ENCODE data around the gene CCDC85C. TPM values are rescaled to one million over a fixed set of nuclear protein-coding genes. Genes with fewer than 3 reads are reported as not detected.

CCDC85C gene
- total and polyA plus RNA-seq, 4 donors, result 4.0 to 23.9 (median 9.6) TPM

GRCh38 chr14:99592394-99592793 is 11.6 kb downstream of the CCDC85C start:
- H3K36me3 ChIP-seq (ENCODE audit: control insufficient read depth in 4 of 4, insufficient read depth in 3 of 4, low read depth in 1 of 4, low read length in 3 of 4), result no peaks in the 10 kb centered on the region
- H3K4me1 ChIP-seq (ENCODE audit: control insufficient read depth in 4 of 4, insufficient read depth in 4 of 4, low read length in 3 of 4), result peaks cover 25 to 60% (median 43%) of the 10 kb centered on the region in 4 donors
- TF ChIP-seq RAD21 (IDR thresholded peaks at IDR 0.05) (no peak), RXRA (IDR thresholded peaks at IDR 0.05) (no peak), FOXA1 (IDR thresholded peaks at IDR 0.05) (no peak), HNF4G (IDR thresholded peaks at IDR 0.05) (no peak), YY1 (IDR thresholded peaks at IDR 0.05) (no peak), HNF4A (conservative IDR thresholded peaks at IDR 0.05) (no peak), GABPA (IDR thresholded peaks at IDR 0.05 in 1 of 2, conservative IDR thresholded peaks at IDR 0.05 in 1 of 2) (no peak), ATF3 (IDR thresholded peaks at IDR 0.05) (no peak), CTCF (IDR thresholded peaks at IDR 0.05; ENCODE audit: low read depth, low read length, missing input control) (no peak), TAF1 (conservative IDR thresholded peaks at IDR 0.05) (no peak), MAX (IDR thresholded peaks at IDR 0.05) (no peak), EGR1 (IDR thresholded peaks at IDR 0.05; ENCODE audit: low read depth in 2 of 2) (no peak)
- H3K9ac ChIP-seq (ENCODE audit: low read depth in 1 of 2, low read length in 2 of 2), result no peak overlapping the region
- H3K9me3 ChIP-seq (ENCODE audit: control insufficient read depth in 4 of 4, low read length in 3 of 4), result no peaks in the 10 kb centered on the region
- WGBS, result 85% methylated on average over 2 of the region's 2 CpGs
- DNase-seq (ENCODE audit: low spot score), result no peak
- H3K27me3 ChIP-seq (ENCODE audit: control insufficient read depth in 4 of 4, insufficient read depth in 4 of 4, low read length in 3 of 4), result no peaks in the 10 kb centered on the region
- no peak overlapping the region for H3K27ac ChIP-seq (ENCODE audit: low read depth in 1 of 2, low read length in 2 of 2)
- no peak overlapping the region for H3K4me3 ChIP-seq (ENCODE audit: low read depth in 1 of 3, low read length in 3 of 3)

- H3K36me3 ChIP-seq (ENCODE audit: control insufficient read depth in 4 of 4, insufficient read depth in 3 of 4, low read depth in 1 of 4, low read length in 3 of 4), result no peaks in the 10 kb centered on the region
- DNase-seq (ENCODE audit: low spot score), result no peak
- H3K4me1 ChIP-seq (ENCODE audit: control insufficient read depth in 4 of 4, insufficient read depth in 4 of 4, low read length in 3 of 4), result peaks cover 29 to 61% (median 41%) of the 10 kb centered on the region in 4 donors
- TF ChIP-seq RXRA (IDR thresholded peaks at IDR 0.05) (peak in 1 of 2 donors; percentile 12), FOXA1 (IDR thresholded peaks at IDR 0.05) (no peak)
- H3K4me3 ChIP-seq (ENCODE audit: low read depth in 1 of 3, low read length in 3 of 3), result no peak overlapping the region
- H3K9me3 ChIP-seq (ENCODE audit: control insufficient read depth in 4 of 4, low read length in 3 of 4), result no peaks in the 10 kb centered on the region
- WGBS, result 81% methylated on average over 28 of the region's 28 CpGs
- H3K27ac ChIP-seq (ENCODE audit: low read depth in 1 of 2, low read length in 2 of 2), result peak overlapping the region in 1 of 2 donors; percentile 34
- no peaks in the 10 kb centered on the region for H3K27me3 ChIP-seq (ENCODE audit: control insufficient read depth in 4 of 4, insufficient read depth in 4 of 4, low read length in 3 of 4)
- H3K9ac ChIP-seq (ENCODE audit: low read depth in 1 of 2, low read length in 2 of 2), result no peak overlapping the region
Measured at GRCh38 chr14:99590746-99591555, 13.1 kb downstream of the CCDC85C start.

GRCh38 chr14:99589651-99590530 is 14.1 kb downstream of the CCDC85C start:
- Histone ChIP-seq H3K27ac (ENCODE audit: low read depth in 1 of 2, low read length in 2 of 2) (no peak overlapping the region), H3K9me3 (ENCODE audit: control insufficient read depth in 4 of 4, low read length in 3 of 4) (no peaks in the 10 kb centered on the region), H3K4me1 (ENCODE audit: control insufficient read depth in 4 of 4, insufficient read depth in 4 of 4, low read length in 3 of 4) (peaks cover 29 to 61% (median 39%) of the 10 kb centered on the region in 4 donors), H3K27me3 (ENCODE audit: control insufficient read depth in 4 of 4, insufficient read depth in 4 of 4, low read length in 3 of 4) (no peaks in the 10 kb centered on the region), H3K4me3 (ENCODE audit: low read depth in 1 of 3, low read length in 3 of 3) (no peak overlapping the region), H3K9ac (ENCODE audit: low read depth in 1 of 2, low read length in 2 of 2) (no peak overlapping the region), H3K36me3 (ENCODE audit: control insufficient read depth in 4 of 4, insufficient read depth in 3 of 4, low read depth in 1 of 4, low read length in 3 of 4) (no peaks in the 10 kb centered on the region)
- WGBS, result 89% methylated on average over 17 of the region's 17 CpGs
- DNase-seq (ENCODE audit: low spot score), result no peak
- no peak for TF ChIP-seq EGR1 (IDR thresholded peaks at IDR 0.05; ENCODE audit: low read depth in 2 of 2)
- no peak for TF ChIP-seq RXRA (IDR thresholded peaks at IDR 0.05)
- no peak for TF ChIP-seq HNF4G (IDR thresholded peaks at IDR 0.05)
- TF ChIP-seq ZBTB33 (IDR thresholded peaks at IDR 0.05), result no peak
- TF ChIP-seq YY1 (IDR thresholded peaks at IDR 0.05), result no peak
- TF ChIP-seq REST (IDR thresholded peaks at IDR 0.05), result no peak
- no peak for TF ChIP-seq FOXA1 (IDR thresholded peaks at IDR 0.05)
- no peak for TF ChIP-seq HNF4A (conservative IDR thresholded peaks at IDR 0.05)
- TF ChIP-seq GABPA (IDR thresholded peaks at IDR 0.05 in 1 of 2, conservative IDR thresholded peaks at IDR 0.05 in 1 of 2), result no peak
- no peak for TF ChIP-seq ATF3 (IDR thresholded peaks at IDR 0.05)
- no peak for TF ChIP-seq TAF1 (conservative IDR thresholded peaks at IDR 0.05)
- TF ChIP-seq NR2F2 (IDR thresholded peaks at IDR 0.05), result no peak

All from liver (tissue), 9 donors.